ENCODE results near the gene CA10.

CA10 gene

DNA sequence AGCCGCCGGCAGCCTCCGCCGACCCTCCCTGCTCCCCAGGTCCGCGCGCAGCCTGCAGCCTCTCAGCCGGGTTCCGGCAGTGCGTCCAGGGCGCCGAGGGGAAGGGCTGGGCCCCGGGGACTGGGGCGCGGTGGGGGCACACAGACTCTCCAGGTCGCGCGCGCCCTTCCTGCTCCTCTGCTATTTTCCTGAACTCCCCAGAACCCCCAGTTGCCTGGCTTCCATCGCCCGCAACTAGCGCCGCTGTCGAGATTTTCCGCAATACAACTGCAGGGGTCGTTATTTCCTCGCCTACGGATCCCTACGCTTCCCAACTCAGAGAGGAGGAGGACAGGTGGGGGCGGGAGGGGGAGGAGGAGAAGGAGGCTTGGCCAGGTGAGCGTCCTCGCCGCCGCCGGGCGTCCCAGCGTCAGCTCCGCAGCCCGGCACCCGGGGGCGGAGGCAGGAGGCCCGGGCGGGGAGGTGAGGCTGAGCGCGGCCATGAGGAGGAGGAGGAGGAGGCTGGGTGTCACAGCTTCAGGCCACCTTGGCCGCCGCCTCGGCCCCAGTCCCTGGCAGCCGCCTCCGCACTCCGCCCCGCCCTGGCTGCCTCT, at the start of gene CA10:
CA10 (minus strand) TSS at position 265 of the 593 bp plus-strand sequence.
- in situ Hi-C loops (cut with HindIII; ENCODE audit: low pct_ligation_motif_present, low pct_unique_long_range_greater_than_20kb, low sequenced_read_pairs): no loop called here
- DNase-seq: no peak

DNA sequence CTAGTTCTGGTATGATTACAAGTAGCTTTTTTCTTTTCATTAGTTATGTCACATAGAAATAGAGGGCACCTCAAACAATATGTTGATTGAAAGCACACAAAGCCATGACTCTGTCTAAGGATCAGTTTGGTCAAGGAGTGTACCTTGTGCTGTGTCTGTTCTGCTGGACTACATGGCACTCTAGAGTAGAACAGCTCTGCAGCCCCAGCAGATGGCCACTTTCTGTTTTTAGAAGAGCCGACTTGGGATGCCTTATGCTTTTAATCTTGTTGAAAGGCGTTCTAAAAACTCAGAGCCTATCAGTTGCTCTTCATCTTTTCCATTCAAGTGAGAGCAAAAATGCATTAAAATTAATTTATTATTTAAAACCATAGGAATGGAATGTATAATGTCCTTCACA, 49.3 kb upstream of the CA10 start:
- in situ Hi-C loops (cut with HindIII; ENCODE audit: low pct_ligation_motif_present, low pct_unique_long_range_greater_than_20kb, low sequenced_read_pairs): no loop called here
- DNase-seq: no peak

DNA sequence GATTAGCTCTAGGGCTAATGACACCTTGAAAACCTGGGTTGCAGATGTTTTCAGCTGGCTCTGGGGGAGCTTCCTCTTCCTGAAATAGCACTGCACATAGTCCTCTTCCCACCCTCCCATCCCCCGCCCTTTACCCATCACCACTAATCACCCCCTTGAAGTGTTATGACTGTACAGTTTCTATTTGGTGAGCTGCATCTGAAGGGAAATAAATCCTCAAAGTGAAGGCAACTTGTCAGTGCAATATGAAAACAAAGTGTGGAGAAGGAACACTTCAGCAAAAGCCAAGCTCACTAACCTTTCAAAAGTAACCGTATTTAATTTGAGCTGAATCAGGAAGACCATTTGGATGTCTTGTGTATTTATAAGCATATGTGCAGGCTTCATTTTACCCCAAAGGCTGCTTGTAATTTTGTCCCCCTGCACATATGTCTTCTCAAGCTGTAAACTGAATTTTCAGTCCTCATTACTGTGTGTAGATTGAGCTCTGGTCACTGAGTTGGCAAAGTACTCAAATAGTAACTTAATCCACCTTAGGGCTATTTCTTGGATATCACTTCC, 44.1 kb upstream of the CA10 start:
- no peak for DNase-seq
- in situ Hi-C loops (cut with HindIII; ENCODE audit: low pct_ligation_motif_present, low pct_unique_long_range_greater_than_20kb, low sequenced_read_pairs): no loop called here

DNA sequence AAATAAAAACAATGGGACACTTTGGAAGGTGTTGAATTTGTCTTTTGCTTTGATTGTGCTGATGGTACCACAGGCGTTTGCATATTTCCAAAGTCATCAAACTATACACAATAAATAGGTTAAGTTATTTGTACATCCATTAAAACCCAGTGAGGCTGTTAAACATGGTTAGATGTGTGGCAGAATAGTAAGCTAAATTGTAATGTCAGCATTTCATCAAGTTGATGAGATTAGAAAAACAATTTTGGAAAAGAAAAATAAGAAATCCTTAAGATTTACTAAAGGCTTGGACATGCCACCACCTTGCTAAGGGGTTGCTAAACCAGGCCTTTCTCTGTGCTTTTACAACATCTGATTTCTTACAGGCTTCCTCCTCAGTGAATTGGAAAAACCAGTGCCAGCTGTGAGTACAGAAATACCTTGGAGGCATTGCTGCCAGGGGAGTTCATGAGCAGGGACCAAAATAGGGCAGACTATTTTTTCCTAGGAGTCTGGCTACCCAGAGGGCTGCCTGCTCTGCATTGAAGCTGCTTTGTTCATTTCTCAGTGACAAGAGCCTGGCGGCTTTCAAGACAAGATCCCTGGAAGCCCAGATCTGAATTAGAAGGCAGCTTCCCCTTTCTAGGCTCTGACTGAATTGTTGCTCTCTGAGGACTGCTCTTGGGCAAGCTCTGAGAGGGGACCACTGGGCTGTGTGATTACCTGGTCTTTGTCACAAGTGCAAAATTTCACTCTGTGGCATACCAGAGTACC, 43.4 kb upstream of the CA10 start:
- in situ Hi-C loops (cut with HindIII; ENCODE audit: low pct_ligation_motif_present, low pct_unique_long_range_greater_than_20kb, low sequenced_read_pairs): no loop called here
- no peak for DNase-seq

DNA sequence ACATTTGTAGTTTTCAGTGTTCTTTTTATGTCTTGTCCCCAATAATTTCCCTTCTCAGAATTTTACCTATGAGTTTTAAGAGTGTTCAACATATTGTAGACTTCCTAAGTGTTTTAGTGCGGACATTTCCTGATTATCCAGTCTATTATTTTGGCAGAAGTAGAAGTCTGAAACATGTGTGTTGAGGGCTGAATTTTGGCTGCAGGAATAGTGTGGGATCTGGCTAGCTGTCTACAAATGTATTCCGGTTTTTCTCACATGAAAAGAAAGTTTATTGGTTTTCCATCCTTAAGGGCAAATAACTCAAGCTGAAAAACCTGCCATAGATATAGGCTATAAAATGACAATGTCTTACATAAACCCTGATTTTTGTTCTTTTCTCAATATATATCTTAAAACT, 33.0 kb upstream of the CA10 start:
- DNase-seq: no peak
- in situ Hi-C loops (cut with HindIII; ENCODE audit: low pct_ligation_motif_present, low pct_unique_long_range_greater_than_20kb, low sequenced_read_pairs): no loop called here

DNA sequence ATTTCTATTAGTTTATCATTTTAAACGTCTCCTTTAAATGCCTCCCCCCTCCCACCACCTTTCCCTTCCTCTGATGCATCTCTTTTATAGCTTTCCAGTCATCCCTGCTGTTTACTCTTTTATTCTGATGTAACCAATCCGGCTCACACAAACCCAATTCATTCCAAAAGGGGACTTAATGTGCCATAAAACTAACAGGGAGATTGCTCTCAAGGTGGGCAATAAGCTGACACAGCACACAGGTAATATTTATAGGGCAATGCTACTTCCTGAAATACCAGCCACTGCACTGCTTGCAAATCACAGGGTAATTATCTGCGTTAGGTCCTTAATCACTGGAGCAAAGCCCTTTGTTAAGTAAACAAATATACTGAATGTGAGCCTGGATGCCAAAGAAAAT, 23.3 kb upstream of the CA10 start:
- in situ Hi-C loops (cut with HindIII; ENCODE audit: low pct_ligation_motif_present, low pct_unique_long_range_greater_than_20kb, low sequenced_read_pairs): no loop called here
- DNase-seq: no peak

DNA sequence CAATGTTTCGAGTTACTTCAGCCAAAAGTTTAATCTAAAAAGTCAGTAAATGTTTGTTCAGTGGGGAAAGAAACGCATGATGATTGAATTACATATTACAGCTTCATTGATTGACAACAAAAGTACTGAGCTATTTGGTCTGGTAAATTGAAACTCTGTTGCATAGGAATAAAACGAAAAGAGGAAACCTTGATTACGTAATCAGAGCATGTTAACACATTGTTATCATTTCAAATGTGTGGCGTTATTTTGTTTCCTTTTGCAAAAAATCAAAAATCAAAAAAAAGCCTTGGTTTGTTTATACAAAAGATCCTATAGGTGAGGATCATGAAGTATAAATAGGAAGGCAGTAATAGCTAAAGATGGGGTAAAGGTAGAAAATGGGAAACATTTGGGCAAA, 19.5 kb upstream of the CA10 start:
- no peak for DNase-seq
- in situ Hi-C loops (cut with HindIII; ENCODE audit: low pct_ligation_motif_present, low pct_unique_long_range_greater_than_20kb, low sequenced_read_pairs): no loop called here

DNA sequence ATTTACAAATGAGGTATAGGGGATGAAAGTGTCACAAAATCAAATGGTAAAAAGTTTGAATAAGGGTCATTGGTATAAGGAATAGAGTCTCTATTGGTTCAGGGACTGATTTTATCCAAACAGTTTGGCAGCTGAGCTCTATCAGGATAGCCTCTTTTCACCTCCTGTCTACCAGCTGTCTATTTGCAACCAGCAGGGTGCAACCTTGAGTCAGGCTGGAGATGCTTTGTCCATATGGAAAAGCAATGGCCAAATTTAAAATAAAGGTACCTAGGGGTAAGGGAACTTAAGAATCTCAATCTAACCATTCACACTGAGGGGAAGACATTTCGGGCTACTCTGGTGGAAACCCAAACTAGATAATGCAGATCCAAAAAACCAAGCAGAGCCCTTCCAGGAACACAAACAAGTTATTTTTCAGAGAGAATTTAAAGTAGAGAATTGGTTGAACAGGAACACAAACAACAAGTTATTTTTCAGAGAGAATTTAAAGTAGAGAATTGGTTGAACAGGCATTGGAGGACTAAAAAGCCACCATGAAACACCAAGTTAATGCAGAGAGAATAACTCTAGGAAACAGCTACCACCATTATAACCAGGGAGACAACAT, 12.6 kb upstream of the CA10 start:
- in situ Hi-C loops (cut with HindIII; ENCODE audit: low pct_ligation_motif_present, low pct_unique_long_range_greater_than_20kb, low sequenced_read_pairs): no loop called here
- peak; percentile 52 for DNase-seq

DNA sequence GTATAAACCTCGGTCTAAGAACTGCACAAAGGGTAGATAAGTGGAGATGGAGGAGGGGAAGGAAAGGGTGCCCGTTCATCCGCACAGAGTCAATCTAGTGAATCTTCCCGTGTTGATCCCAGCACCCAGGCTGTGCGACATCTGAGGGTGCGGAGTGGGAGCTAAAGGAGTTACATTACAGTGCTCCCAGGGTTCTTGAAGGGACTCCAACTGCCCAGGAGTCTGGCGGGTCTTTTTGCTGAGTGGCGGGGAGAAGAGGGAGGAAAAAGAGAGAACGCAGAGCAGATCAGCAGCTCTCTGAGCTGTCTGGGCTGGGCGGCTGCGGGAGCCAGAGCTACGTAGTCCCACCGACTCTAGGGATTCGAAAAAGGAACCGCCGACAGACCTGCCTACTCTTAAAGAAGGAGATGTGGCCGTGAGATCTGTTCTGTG, 1.6 kb upstream of the CA10 start:
- in situ Hi-C loops (cut with HindIII; ENCODE audit: low pct_ligation_motif_present, low pct_unique_long_range_greater_than_20kb, low sequenced_read_pairs): no loop called here

DNA sequence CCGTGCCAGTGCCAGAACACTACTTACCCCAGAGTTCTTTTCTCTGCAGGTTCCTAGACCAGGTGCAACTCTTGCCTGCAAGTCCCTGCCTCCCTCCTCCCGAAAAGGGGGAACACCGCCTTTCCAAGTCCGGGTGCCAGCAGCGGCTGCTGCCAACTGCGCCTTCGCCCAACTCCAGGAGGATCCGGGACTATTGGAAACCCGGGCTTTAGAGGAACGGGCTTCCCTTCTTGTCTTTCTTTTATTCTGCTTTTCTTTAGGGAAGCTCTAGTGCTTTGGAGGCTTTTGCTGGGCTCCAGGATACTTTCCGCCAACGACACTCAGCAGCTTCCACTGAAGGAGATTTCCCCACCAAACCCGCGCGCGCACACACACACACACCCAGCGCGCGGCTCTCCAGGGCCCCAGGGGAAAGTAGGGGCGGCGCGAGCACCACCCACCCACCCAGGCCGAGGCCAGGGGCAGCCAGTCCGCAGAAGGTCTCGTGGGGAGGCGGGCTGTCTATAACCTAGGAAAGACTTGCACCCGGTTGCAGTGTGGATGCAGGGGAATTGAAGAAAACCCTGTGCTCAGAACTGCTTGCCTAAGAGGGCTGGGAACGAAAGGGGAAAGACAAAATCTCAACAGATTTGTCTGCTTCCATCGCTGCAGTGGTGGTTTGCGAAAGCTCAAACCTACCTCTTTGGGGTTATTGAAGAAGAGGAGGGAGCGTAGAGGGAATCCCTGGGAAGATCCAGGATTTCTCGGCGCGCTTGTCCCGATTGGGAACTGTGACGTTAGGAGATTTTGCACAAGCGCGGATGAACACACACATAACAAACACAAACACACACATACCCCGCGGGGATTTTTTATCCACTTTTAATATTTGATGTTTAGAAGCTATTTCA, 977 bp upstream of the CA10 start:
- no peak for DNase-seq
- in situ Hi-C loops (cut with HindIII; ENCODE audit: low pct_ligation_motif_present, low pct_unique_long_range_greater_than_20kb, low sequenced_read_pairs): no loop called here

More for the DNA sequence above, 1.6 kb upstream of the CA10 start:
- DNase-seq: no peak

DNA sequence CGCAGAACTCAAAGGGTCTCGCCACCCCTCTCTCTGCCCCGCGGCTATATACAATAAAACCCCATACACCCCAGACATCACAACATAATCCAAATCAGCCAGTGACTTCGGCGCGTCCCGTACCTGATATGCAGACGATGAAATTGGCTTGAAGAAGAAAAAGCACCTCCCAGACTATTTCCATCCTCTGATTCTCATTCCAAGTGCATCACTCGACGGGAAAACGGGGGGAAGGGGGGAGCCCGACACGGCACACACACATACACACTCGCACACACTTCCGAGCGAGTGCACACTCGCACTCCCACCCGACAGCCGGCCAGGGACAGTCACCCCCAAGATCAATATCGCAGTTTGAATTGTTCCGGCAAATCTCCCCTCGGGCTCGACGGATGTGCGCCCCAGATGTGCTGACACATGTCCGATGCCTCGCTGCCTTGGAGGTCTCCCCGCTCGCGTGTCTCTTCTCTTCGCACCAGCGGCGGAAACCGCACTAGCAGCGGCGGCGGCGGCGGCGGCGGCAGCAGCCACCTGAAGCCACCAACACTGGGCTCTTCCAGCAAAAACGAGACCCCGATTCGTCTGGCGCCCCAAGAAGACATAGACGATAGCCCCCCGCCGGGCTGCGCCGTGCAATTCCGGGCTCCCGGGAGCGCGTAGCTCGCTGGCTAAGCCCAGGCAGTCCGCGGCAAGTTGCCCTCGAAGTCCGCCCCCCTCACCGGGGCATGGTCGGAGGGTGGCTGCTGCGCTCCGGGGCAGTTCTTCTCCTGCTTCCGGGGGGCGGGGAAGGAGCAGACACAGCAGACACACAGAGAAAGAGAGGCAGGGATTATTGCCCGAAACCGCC, 688 bp downstream of the CA10 start:
- no peak for DNase-seq
- in situ Hi-C loops (cut with HindIII; ENCODE audit: low pct_ligation_motif_present, low pct_unique_long_range_greater_than_20kb, low sequenced_read_pairs): no loop called here

DNA sequence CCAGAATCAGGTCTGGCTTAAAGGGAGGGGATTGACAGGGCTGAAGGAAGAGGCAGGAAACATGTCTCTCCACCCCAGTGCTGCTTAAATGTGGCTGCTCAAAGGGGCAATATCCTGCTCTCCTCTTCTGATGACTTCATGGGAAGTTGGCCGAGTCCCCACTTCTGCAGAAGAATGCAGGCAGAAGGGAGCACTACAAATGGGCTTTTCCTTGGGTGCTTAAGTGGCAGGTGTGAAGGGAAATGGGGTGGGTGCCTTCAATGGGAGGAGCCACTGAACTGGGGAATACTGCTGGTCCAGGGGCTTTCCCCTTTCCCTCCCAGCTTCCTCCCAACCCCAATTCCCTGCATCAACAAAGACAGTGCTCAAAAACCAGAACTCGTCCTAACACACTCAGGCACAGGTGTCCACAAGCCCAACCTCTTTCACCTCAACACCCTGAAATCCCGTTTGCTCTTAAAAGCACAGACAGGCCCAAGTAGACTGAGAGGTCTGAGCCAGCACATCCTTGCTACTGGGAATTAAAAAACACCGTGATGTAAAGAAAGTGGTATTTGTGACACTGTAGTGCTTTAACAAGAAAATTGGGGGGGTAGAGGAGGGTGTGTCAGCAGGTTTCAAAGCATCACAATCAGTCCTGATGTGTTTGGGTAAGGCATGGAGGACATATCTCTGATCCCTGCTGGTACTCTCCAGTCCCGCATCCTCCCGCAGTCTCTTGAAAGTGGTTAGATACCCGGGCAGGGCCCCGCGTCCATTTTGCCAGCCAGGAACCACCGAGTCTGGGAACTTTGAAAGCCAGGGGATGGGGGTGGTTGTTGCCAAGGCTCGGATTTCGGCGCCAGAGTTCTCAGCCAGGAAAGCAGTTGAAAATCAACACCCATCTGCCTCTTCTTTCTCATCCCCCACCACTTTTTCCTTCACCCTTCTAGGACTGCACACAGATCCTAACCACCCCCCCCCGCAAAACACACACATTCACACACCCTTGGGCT, 1.6 kb downstream of the CA10 start:
- in situ Hi-C loops (cut with HindIII; ENCODE audit: low pct_ligation_motif_present, low pct_unique_long_range_greater_than_20kb, low sequenced_read_pairs): no loop called here
- no peak for DNase-seq

DNA sequence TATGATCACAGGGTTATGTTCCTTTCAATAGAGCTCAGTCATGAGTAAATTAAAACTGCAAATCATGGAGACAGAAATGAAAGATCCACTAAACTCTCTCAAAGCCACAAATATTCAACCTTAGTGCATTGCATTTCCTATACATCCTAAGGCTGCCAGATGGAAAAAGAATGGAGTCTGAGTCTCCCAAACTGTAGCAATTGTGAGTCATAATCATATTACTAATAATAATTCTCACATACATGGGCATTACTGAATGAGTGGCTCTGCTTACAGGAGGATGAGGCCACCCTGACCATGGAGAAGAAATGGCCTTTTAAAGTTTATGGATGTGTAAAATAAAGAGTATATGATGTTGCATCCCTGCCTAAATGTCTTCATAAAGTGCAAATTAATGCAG, 3.2 kb downstream of the CA10 start:
- in situ Hi-C loops (cut with HindIII; ENCODE audit: low pct_ligation_motif_present, low pct_unique_long_range_greater_than_20kb, low sequenced_read_pairs): no loop called here
- no peak for DNase-seq

DNA sequence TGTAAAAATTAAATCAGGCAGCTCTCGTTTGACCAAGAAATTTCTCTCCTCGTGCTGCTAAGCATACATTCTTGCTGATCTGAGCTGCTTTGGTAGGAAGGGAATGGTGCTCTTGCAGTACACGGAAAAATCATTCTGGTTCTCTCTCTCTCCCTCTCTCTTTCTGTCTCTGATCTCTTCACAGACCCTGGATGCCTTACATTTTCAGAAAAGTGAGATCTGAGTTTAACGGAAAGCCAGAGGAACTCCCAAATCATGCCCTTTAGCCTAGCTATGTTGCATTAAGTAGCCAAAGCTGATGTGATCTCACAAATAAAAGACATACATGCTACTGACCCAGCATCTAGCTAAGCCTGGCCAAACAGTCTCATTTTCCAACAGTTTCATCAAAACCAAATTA, 4.0 kb downstream of the CA10 start:
- in situ Hi-C loops (cut with HindIII; ENCODE audit: low pct_ligation_motif_present, low pct_unique_long_range_greater_than_20kb, low sequenced_read_pairs): no loop called here
- no peak for DNase-seq

DNA sequence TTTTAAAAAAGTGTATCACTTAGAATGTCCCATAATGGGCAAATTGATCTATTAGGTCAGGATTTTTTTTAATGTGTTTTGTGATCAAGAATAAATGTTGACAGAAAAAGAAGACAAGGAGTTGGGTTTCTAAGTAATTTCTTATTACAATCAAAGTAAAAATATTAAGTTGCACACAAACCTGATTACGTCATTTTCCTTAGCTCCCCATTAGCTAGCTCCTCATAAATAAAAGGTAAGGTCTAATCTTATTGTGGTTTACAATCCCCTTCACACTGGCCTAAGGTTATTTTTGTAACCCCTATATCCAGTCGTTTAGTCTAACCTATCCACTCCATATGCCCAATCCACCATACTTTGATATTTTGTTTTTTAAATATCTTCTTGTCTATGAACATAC, 7.6 kb downstream of the CA10 start:
- DNase-seq: no peak
- in situ Hi-C loops (cut with HindIII; ENCODE audit: low pct_ligation_motif_present, low pct_unique_long_range_greater_than_20kb, low sequenced_read_pairs): no loop called here

DNA sequence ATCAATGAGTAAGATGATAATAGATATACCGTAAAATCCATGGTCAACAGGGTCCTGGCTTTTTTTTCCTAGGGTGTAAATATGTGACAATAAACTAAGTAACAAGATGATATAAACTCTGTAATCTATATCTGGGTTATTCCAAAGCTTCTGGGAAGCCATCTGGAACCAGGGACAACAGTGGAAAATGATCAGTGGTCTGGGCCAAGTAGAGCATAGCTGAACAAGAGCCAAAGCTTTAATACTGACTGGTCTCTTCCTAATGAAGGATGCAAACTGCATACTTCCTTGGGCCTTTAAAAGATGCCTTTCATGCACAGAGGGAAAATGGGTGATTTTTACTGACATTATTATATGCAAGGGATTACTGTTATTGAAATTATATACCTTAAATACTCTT, 8.9 kb downstream of the CA10 start:
- no peak for DNase-seq
- in situ Hi-C loops (cut with HindIII; ENCODE audit: low pct_ligation_motif_present, low pct_unique_long_range_greater_than_20kb, low sequenced_read_pairs): no loop called here

DNA sequence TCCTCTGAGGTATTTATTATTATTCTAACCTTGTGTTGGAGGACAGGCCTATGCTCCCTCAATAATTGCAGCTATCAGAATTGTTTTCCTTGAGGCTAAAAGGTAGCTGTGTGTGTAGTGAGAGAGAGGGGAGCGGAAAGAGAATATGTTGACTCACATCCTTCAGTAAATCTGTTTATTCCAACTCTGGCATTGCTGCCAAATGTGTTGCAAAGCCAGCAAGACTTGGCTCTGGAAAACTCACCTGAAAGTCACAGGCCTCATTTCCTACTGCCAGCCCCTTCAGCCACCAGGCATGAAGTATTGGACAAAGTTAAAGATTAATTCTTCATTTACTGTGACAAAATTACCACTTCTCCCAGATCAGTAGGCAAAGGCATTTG, 9.6 kb downstream of the CA10 start:
- DNase-seq: no peak
- in situ Hi-C loops (cut with HindIII; ENCODE audit: low pct_ligation_motif_present, low pct_unique_long_range_greater_than_20kb, low sequenced_read_pairs): no loop called here
